ENCODE results near the gene CDK19.

- no peak for TF ChIP-seq EP300 (IDR thresholded peaks at IDR 0.05)
- TF ChIP-seq, protein P1, sequence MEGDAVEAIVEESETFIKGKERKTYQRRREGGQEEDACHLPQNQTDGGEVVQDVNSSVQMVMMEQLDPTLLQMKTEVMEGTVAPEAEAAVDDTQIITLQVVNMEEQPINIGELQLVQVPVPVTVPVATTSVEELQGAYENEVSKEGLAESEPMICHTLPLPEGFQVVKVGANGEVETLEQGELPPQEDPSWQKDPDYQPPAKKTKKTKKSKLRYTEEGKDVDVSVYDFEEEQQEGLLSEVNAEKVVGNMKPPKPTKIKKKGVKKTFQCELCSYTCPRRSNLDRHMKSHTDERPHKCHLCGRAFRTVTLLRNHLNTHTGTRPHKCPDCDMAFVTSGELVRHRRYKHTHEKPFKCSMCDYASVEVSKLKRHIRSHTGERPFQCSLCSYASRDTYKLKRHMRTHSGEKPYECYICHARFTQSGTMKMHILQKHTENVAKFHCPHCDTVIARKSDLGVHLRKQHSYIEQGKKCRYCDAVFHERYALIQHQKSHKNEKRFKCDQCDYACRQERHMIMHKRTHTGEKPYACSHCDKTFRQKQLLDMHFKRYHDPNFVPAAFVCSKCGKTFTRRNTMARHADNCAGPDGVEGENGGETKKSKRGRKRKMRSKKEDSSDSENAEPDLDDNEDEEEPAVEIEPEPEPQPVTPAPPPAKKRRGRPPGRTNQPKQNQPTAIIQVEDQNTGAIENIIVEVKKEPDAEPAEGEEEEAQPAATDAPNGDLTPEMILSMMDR (IDR thresholded peaks at IDR 0.05), result no peak
- no peak for TF ChIP-seq POLR2AphosphoS5 (IDR thresholded peaks at IDR 0.05)
- TF ChIP-seq POLR2A (IDR thresholded peaks at IDR 0.05), result no peak
Measured at GRCh38 chr6:110614106-110614505, 201.2 kb downstream of the CDK19 start.

All from upper lobe of left lung (tissue), 4 donors.